ENCODE measurements around the gene ARHGAP42.
A peak's percentile ranks its signal among the peaks of the same experiment; 100 is the strongest.

Gene ARHGAP42

GRCh38 chr11:100671471-100671870 is 15.6 kb upstream of the ARHGAP42 start:
- Mint-ChIP-seq H3K4me1 (ENCODE audit: low read depth in 2 of 2) (no peaks in the 10 kb centered on the region), H3K27me3 (no peaks in the 10 kb centered on the region), H3K27ac (no peak overlapping the region), H3K36me3 (ENCODE audit: insufficient read depth) (no peaks in the 10 kb centered on the region), H3K9me3 (peaks cover 7 to 16% of the 10 kb centered on the region in 2 donors), H3K4me3 (no peak overlapping the region)
- ATAC-seq (replicated peaks): no peak
- no peak for DNase-seq

GRCh38 chr11:100672498-100673033 is 14.5 kb upstream of the ARHGAP42 start:
- no peak for ATAC-seq (replicated peaks)
- H3K27me3 Mint-ChIP-seq: no peaks in the 10 kb centered on the region
- no peak for DNase-seq
- H3K4me3 Mint-ChIP-seq: no peak overlapping the region
- no peaks in the 10 kb centered on the region for H3K36me3 Mint-ChIP-seq (ENCODE audit: insufficient read depth)
- H3K27ac Mint-ChIP-seq: no peak overlapping the region
- H3K9me3 Mint-ChIP-seq: peaks cover 7 to 15% of the 10 kb centered on the region in 2 donors
- no peaks in the 10 kb centered on the region for H3K4me1 Mint-ChIP-seq (ENCODE audit: low read depth in 2 of 2)

- ATAC-seq (replicated peaks) (no peak), DNase-seq (no peak)
- H3K4me3 Mint-ChIP-seq: no peak overlapping the region
- no peak overlapping the region for H3K27ac Mint-ChIP-seq
- no peaks in the 10 kb centered on the region for H3K36me3 Mint-ChIP-seq (ENCODE audit: insufficient read depth)
- H3K27me3 Mint-ChIP-seq: no peaks in the 10 kb centered on the region
- no peaks in the 10 kb centered on the region for H3K4me1 Mint-ChIP-seq (ENCODE audit: low read depth in 2 of 2)
- H3K9me3 Mint-ChIP-seq: peaks cover 7 to 15% of the 10 kb centered on the region in 2 donors
Measured at GRCh38 chr11:100673063-100673462, 14.0 kb upstream of the ARHGAP42 start.

GRCh38 chr11:100674212-100674611 is 12.9 kb upstream of the ARHGAP42 start:
- DNase-seq (no peak), ATAC-seq (replicated peaks) (no peak)
- H3K4me1 Mint-ChIP-seq (ENCODE audit: low read depth in 2 of 2): no peaks in the 10 kb centered on the region
- H3K27me3 Mint-ChIP-seq: no peaks in the 10 kb centered on the region
- H3K36me3 Mint-ChIP-seq (ENCODE audit: insufficient read depth): no peaks in the 10 kb centered on the region
- no peak overlapping the region for H3K27ac Mint-ChIP-seq
- H3K4me3 Mint-ChIP-seq: no peak overlapping the region
- peaks cover 7 to 15% of the 10 kb centered on the region in 2 donors for H3K9me3 Mint-ChIP-seq

GRCh38 chr11:100675115-100675650 is 11.9 kb upstream of the ARHGAP42 start:
- Mint-ChIP-seq H3K9me3 (peaks cover 7 to 15% of the 10 kb centered on the region in 2 donors), H3K4me1 (ENCODE audit: low read depth in 2 of 2) (no peaks in the 10 kb centered on the region), H3K27ac (no peak overlapping the region), H3K27me3 (no peaks in the 10 kb centered on the region), H3K4me3 (no peak overlapping the region), H3K36me3 (ENCODE audit: insufficient read depth) (no peaks in the 10 kb centered on the region)
- DNase-seq: no peak
- no peak for ATAC-seq (replicated peaks)

- Mint-ChIP-seq H3K9me3 (peaks cover 7 to 12% of the 10 kb centered on the region in 2 donors), H3K4me3 (no peak overlapping the region), H3K36me3 (ENCODE audit: insufficient read depth) (no peaks in the 10 kb centered on the region), H3K4me1 (ENCODE audit: low read depth in 2 of 2) (no peaks in the 10 kb centered on the region), H3K27me3 (no peaks in the 10 kb centered on the region), H3K27ac (no peak overlapping the region)
- DNase-seq: no peak
- ATAC-seq (replicated peaks): no peak
Measured at GRCh38 chr11:100676901-100677300, 10.2 kb upstream of the ARHGAP42 start.

- ATAC-seq (replicated peaks): no peak
- DNase-seq: no peak
- H3K27ac Mint-ChIP-seq: no peak overlapping the region
- H3K36me3 Mint-ChIP-seq (ENCODE audit: insufficient read depth): no peaks in the 10 kb centered on the region
- peaks cover 7 to 12% of the 10 kb centered on the region in 2 donors for H3K9me3 Mint-ChIP-seq
- no peak overlapping the region for H3K4me3 Mint-ChIP-seq
- no peaks in the 10 kb centered on the region for H3K4me1 Mint-ChIP-seq (ENCODE audit: low read depth in 2 of 2)
- no peaks in the 10 kb centered on the region for H3K27me3 Mint-ChIP-seq
Measured at GRCh38 chr11:100677796-100678195, 9.3 kb upstream of the ARHGAP42 start.

- no peaks in the 10 kb centered on the region for H3K27me3 Mint-ChIP-seq
- no peak overlapping the region for H3K4me3 Mint-ChIP-seq
- H3K9me3 Mint-ChIP-seq: peaks cover 6 to 12% of the 10 kb centered on the region in 2 donors
- H3K27ac Mint-ChIP-seq: no peak overlapping the region
- no peak for DNase-seq
- no peak for ATAC-seq (replicated peaks)
- H3K36me3 Mint-ChIP-seq (ENCODE audit: insufficient read depth): no peaks in the 10 kb centered on the region
- no peaks in the 10 kb centered on the region for H3K4me1 Mint-ChIP-seq (ENCODE audit: low read depth in 2 of 2)
Measured at GRCh38 chr11:100680070-100680469, 7.0 kb upstream of the ARHGAP42 start.

GRCh38 chr11:100681064-100681502 is 6.0 kb upstream of the ARHGAP42 start:
- Mint-ChIP-seq H3K4me1 (ENCODE audit: low read depth in 2 of 2) (no peaks in the 10 kb centered on the region), H3K36me3 (ENCODE audit: insufficient read depth) (no peaks in the 10 kb centered on the region), H3K27me3 (peaks cover 0 to under 1% of the 10 kb centered on the region in 2 donors), H3K4me3 (no peak overlapping the region), H3K27ac (no peak overlapping the region), H3K9me3 (peaks cover 0 to 7% of the 10 kb centered on the region in 2 donors)
- DNase-seq (peak in 1 of 3 experiments; percentile 4), ATAC-seq (replicated peaks) (peak; percentile 65)

- Mint-ChIP-seq H3K4me1 (ENCODE audit: low read depth in 2 of 2) (no peaks in the 10 kb centered on the region), H3K9me3 (peaks cover 0 to 9% of the 10 kb centered on the region in 2 donors)
- no peak for ATAC-seq (replicated peaks)
Measured at GRCh38 chr11:100682247-100682969, 4.7 kb upstream of the ARHGAP42 start.

GRCh38 chr11:100683126-100683525 is 4.0 kb upstream of the ARHGAP42 start:
- peaks cover 0 to 3% of the 10 kb centered on the region in 2 donors for H3K4me1 Mint-ChIP-seq (ENCODE audit: low read depth in 2 of 2)
- ATAC-seq (replicated peaks) (no peak), DNase-seq (no peak)
- H3K36me3 Mint-ChIP-seq (ENCODE audit: insufficient read depth): no peaks in the 10 kb centered on the region
- no peak overlapping the region for H3K27ac Mint-ChIP-seq
- no peak overlapping the region for H3K4me3 Mint-ChIP-seq
- peaks cover 11 to 17% of the 10 kb centered on the region in 2 donors for H3K27me3 Mint-ChIP-seq
- H3K9me3 Mint-ChIP-seq: peaks cover 0 to 9% of the 10 kb centered on the region in 2 donors

More at GRCh38 chr11:100682247-100682969, 4.7 kb upstream of the ARHGAP42 start:
- Mint-ChIP-seq H3K4me3 (no peak overlapping the region), H3K27me3 (peaks cover 6 to 10% of the 10 kb centered on the region in 2 donors), H3K36me3 (ENCODE audit: insufficient read depth) (no peaks in the 10 kb centered on the region), H3K27ac (no peak overlapping the region)
- DNase-seq: no peak

- no peak overlapping the region for H3K27ac Mint-ChIP-seq
- H3K4me1 Mint-ChIP-seq (ENCODE audit: low read depth in 2 of 2): peaks cover 0 to 3% of the 10 kb centered on the region in 2 donors
- peaks cover 0 to 9% of the 10 kb centered on the region in 2 donors for H3K9me3 Mint-ChIP-seq
- H3K4me3 Mint-ChIP-seq: no peak overlapping the region
- DNase-seq: no peak
- no peaks in the 10 kb centered on the region for H3K36me3 Mint-ChIP-seq (ENCODE audit: insufficient read depth)
- peaks cover 11 to 22% of the 10 kb centered on the region in 2 donors for H3K27me3 Mint-ChIP-seq
- ATAC-seq (replicated peaks): no peak
Measured at GRCh38 chr11:100684101-100685065, 2.7 kb upstream of the ARHGAP42 start.

GRCh38 chr11:100686476-100687053 is 523 bp upstream of the ARHGAP42 start:
- peak overlapping the region; percentile 41 to 54 for H3K4me3 Mint-ChIP-seq
- DNase-seq (no peak), ATAC-seq (replicated peaks) (no peak)
- peaks cover 0 to 9% of the 10 kb centered on the region in 2 donors for H3K9me3 Mint-ChIP-seq
- H3K27me3 Mint-ChIP-seq: peaks cover 11 to 22% of the 10 kb centered on the region in 2 donors
- no peaks in the 10 kb centered on the region for H3K36me3 Mint-ChIP-seq (ENCODE audit: insufficient read depth)
- H3K4me1 Mint-ChIP-seq (ENCODE audit: low read depth in 2 of 2): peaks cover 0 to 3% of the 10 kb centered on the region in 2 donors
- peak overlapping the region in 1 of 2 donors; percentile 72 for H3K27ac Mint-ChIP-seq
